CD4-positive, alpha-beta T cell (primary cell): ENCODE measurements around the gene TDO2. TPM values are rescaled to one million over a fixed set of nuclear protein-coding genes. Genes with fewer than 3 reads are reported as not detected.

Source experiments
- ATAC-seq: fragments of 200-7000 bp; cut with Tn5 transposase; one replicate; pipeline ENCODE4 v1.10.0; 2022; ENCODE audit warnings: mild to moderate bottlenecking; ENCODE audit not compliant: poor library complexity
- CTCF ChIA-PET: fragments of 350-600 bp; sonication (Branson Sonifier 250); formaldehyde crosslinking; loops from one replicate; lab custom pipeline; 2021; ENCODE audit warnings: antibody characterized with exemption, inconsistent platforms; lab: Charles Lee
- POLR2A ChIA-PET: fragments of 350-600 bp; sonication (Branson Sonifier 250); formaldehyde crosslinking; loops from one replicate; lab custom pipeline; 2021; ENCODE audit warnings: antibody characterized with exemption, inconsistent platforms; lab: Charles Lee
- DNase-seq, 14 experiments: peaks; one replicate each; pipeline ENCODE4 v3.0.0-alpha.2; 2013 to 2020; ENCODE audit warnings: mixed read lengths in 2 of 14
- H3K27ac ChIP-seq, 2 donors: one replicate each; pipeline versions ENCODE4 v1.5.1 to v1.7.0; 2013; ENCODE audit warnings: low read length in 2 of 2, low read depth in 1 of 2, mild to moderate bottlenecking in 1 of 2
- H3K27me3 ChIP-seq, 2 experiments: 1 replicate in 1 of 2; 2 replicates in 1 of 2; pipeline versions ENCODE4 v1.6.1 to v1.7.0; 2013; ENCODE audit warnings: low read length in 2 of 2, control low read depth in 1 of 2, mild to moderate bottlenecking in 1 of 2, moderate library complexity in 1 of 2; ENCODE audit not compliant: insufficient read depth in 2 of 2, control insufficient read depth in 1 of 2
- H3K36me3 ChIP-seq: one replicate; pipeline ENCODE4 v1.6.1; 2013; ENCODE audit warnings: low read length, control low read depth; ENCODE audit not compliant: insufficient read depth
- H3K4me1 ChIP-seq: one replicate; pipeline ENCODE4 v1.6.1; 2013; ENCODE audit warnings: low read length, control low read depth; ENCODE audit not compliant: insufficient read depth
- H3K4me3 ChIP-seq: one replicate; pipeline ENCODE4 v1.5.1; 2013; ENCODE audit warnings: mild to moderate bottlenecking, low read length, moderate library complexity
- H3K9me3 ChIP-seq, 2 experiments: 1 replicate in 1 of 2; 2 replicates in 1 of 2; pipeline versions ENCODE4 v1.6.1 to v1.7.0; 2013; ENCODE audit warnings: low read length in 2 of 2, mild to moderate bottlenecking in 2 of 2, control low read depth in 1 of 2, moderate library complexity in 1 of 2; ENCODE audit not compliant: control insufficient read depth in 1 of 2, insufficient read depth in 1 of 2
- H3K27ac Mint-ChIP-seq: one replicate; pipeline ENCODE4 v1.8.0; 2020; ENCODE audit warnings: mixed read lengths
- H3K27me3 Mint-ChIP-seq: one replicate; pipeline ENCODE4 v1.8.0; 2021; ENCODE audit warnings: mixed read lengths
- H3K36me3 Mint-ChIP-seq: one replicate; pipeline ENCODE4 v1.8.0; 2021; ENCODE audit warnings: low read depth, mixed read lengths
- H3K4me1 Mint-ChIP-seq: one replicate; pipeline ENCODE4 v1.8.0; 2021; ENCODE audit warnings: low read depth, mixed read lengths
- H3K4me3 Mint-ChIP-seq: one replicate; pipeline ENCODE4 v1.8.0; 2020; ENCODE audit warnings: mild to moderate bottlenecking, mixed read lengths
- H3K9me3 Mint-ChIP-seq: one replicate; pipeline ENCODE4 v1.8.0; 2020; ENCODE audit warnings: mixed read lengths
- intact Hi-C, 2 experiments: fragments of 100-400 bp; cut with DNase I in 1 of 2; cut with micrococcal nuclease in 1 of 2; formaldehyde crosslinking; loops; one replicate each; pipeline versions ENCODE4 v1.15.1 to v1.9.0; 2023 to 2025; cut with DNase I, micrococcal nuclease
- total RNA-seq, 174 experiments: library from RNA in 2 of 174; stranded (reverse) in 2 of 174; gene quantifications; one replicate each; pipeline ENCODE4 v1.2.3 and lab custom pipeline; 2021 to 2026
- TF ChIP-seq, protein P1 (sequence below): fragments of 200-600 bp; IDR thresholded peaks from one replicate; pipeline ENCODE4 v1.8.0; 2022; ENCODE audit warnings: antibody characterized with exemption, mild to moderate bottlenecking

The TDO2 gene
- total RNA-seq, 2 experiments from 2014 or later, result not detected

DNA sequence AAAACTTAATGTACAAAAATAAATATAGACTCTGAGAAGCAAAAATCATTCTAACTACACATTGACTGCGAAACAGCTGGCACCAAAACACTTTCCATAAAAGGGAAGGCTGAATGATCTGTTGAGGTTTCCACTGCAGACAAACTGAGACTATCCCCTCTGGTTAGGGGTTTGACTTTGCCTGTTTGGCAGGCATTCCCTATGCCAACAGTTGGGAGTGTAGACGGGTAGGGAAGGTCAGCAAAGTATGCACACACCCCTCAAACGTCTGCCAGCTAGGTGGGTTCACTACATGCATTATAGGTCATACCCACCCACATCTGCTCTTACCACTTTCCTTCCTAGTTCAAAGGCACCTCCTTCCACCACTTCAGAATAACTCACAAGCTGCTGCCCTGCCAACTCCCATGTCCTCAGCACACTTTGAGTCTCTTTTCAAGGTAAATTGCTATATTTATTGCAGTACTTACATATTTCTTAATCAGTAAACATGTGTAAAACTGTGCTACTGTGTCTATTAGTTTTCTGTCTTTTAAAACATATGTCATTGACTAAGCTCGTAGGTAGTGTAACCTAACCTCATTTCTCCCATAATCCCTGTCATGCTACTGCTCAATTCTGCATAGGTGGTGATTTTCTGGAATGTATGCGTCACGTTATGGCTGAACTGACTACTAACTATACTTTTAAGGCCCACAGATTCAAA lies 37.7 kb downstream of the TDO2 start:
- CTCF ChIA-PET, result no interaction called here
- ATAC-seq (no peak), DNase-seq (no peak)
- POLR2A ChIA-PET, result no interaction called here
- Histone ChIP-seq H3K27me3 (no peaks in the 10 kb centered on the region), H3K36me3 (peaks cover 26% of the 10 kb centered on the region), H3K4me1 (no peaks in the 10 kb centered on the region), H3K27ac (no peak overlapping the region), H3K9me3 (no peaks in the 10 kb centered on the region), H3K4me3 (no peak overlapping the region)
- Mint-ChIP-seq H3K36me3 (peaks cover 52% of the 10 kb centered on the region), H3K4me1 (no peaks in the 10 kb centered on the region), H3K27ac (no peak overlapping the region), H3K4me3 (no peak overlapping the region), H3K9me3 (no peaks in the 10 kb centered on the region), H3K27me3 (no peaks in the 10 kb centered on the region)
- TF ChIP-seq, protein P1, sequence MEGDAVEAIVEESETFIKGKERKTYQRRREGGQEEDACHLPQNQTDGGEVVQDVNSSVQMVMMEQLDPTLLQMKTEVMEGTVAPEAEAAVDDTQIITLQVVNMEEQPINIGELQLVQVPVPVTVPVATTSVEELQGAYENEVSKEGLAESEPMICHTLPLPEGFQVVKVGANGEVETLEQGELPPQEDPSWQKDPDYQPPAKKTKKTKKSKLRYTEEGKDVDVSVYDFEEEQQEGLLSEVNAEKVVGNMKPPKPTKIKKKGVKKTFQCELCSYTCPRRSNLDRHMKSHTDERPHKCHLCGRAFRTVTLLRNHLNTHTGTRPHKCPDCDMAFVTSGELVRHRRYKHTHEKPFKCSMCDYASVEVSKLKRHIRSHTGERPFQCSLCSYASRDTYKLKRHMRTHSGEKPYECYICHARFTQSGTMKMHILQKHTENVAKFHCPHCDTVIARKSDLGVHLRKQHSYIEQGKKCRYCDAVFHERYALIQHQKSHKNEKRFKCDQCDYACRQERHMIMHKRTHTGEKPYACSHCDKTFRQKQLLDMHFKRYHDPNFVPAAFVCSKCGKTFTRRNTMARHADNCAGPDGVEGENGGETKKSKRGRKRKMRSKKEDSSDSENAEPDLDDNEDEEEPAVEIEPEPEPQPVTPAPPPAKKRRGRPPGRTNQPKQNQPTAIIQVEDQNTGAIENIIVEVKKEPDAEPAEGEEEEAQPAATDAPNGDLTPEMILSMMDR, result no peak
- intact Hi-C loops, result no loop called here

DNA sequence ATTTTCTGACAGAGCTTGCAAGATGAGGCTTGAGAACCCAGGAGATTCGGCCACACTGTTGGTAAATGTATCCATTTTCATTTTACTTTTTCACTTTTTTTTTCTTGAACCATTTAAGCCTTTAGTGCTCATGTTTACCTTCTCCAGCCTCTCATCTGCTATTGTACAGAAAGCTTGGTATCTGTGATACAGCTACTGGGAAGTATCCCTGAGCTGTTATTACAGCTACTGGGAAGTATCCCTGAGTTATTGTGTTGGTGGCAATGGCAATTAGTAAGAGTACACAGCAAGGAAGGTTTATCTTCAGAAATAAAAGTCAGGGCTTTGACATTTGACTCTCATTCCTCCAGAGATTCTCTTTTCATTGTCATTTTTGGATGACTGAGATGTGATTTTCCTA lies 38.3 kb downstream of the TDO2 start:
- no peak overlapping the region for H3K27ac ChIP-seq
- H3K9me3 ChIP-seq, result no peaks in the 10 kb centered on the region
- Mint-ChIP-seq H3K4me1 (no peaks in the 10 kb centered on the region), H3K27ac (no peak overlapping the region), H3K27me3 (no peaks in the 10 kb centered on the region), H3K9me3 (no peaks in the 10 kb centered on the region), H3K4me3 (no peak overlapping the region), H3K36me3 (peaks cover 47% of the 10 kb centered on the region)
- ATAC-seq (no peak), DNase-seq (no peak)
- TF ChIP-seq, protein P1, result no peak
- ChIA-PET CTCF (no interaction called here), POLR2A (no interaction called here)
- H3K4me3 ChIP-seq, result no peak overlapping the region
- H3K4me1 ChIP-seq, result no peaks in the 10 kb centered on the region
- no peaks in the 10 kb centered on the region for H3K27me3 ChIP-seq
- intact Hi-C loops, result no loop called here
- peaks cover 26% of the 10 kb centered on the region for H3K36me3 ChIP-seq

DNA sequence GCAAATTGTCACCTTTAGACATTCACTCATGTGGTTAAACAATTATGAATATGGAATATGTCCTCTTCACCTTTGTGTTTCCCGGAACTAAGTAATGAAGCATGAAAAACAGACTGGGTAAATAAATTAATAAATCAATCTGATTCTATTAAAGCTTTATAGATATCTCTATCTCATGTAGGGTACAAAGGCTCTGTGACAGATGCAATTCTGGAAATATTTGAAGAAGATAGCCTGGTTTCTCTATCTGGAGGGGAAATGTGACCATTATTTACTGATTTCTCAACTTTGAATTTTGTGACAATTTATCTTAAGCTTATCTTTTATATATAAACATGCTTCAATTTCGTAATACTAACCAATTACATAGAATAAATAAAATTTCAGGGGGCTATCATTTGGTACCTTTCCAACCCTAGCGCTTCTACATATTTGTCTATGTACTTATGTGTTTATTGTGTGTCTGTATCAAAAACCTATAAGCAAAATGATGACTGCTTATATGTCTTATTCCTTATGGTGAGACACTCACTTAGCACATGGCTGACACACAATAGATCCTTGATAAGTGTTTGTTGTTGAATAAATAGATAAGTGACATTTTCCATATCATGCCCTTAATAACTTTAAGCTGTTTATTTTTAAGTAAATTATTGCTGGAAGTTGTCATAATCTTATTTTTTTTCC lies 40.3 kb downstream of the TDO2 start:
- Mint-ChIP-seq H3K4me3 (no peak overlapping the region), H3K27me3 (no peaks in the 10 kb centered on the region), H3K9me3 (no peaks in the 10 kb centered on the region), H3K36me3 (peaks cover 32% of the 10 kb centered on the region), H3K27ac (no peak overlapping the region), H3K4me1 (peaks cover 8% of the 10 kb centered on the region)
- Histone ChIP-seq H3K9me3 (no peaks in the 10 kb centered on the region), H3K27me3 (no peaks in the 10 kb centered on the region), H3K27ac (no peak overlapping the region), H3K4me1 (no peaks in the 10 kb centered on the region), H3K4me3 (no peak overlapping the region), H3K36me3 (peaks cover 15% of the 10 kb centered on the region)
- DNase-seq (no peak), ATAC-seq (no peak)
- intact Hi-C loops, result no loop called here
- ChIA-PET CTCF (interaction anchor here (1.9 kb wide), 1 partner anchor 9 kb away, joined by 6 read pairs; no protein-coding TSS in a partner anchor), POLR2A (interaction anchor here (2.8 kb wide), 1 partner anchor 10 kb away, joined by 16 read pairs; the partner anchor contains the start of gene CTSO)
- TF ChIP-seq, protein P1, result no peak
